Adipocyte (in vitro differentiated cells): ENCODE results near the gene CSMD2.

ENCODE experiments used
- DNase-seq: peaks from one replicate; pipeline ENCODE4 v3.0.0-alpha.2; 2015; ENCODE audit warnings: low read depth
- H3K27me3 ChIP-seq: replicated peaks from 2 replicates; pipeline ENCODE4 v1.7.0; 2013; ENCODE audit warnings: mild to moderate bottlenecking, low read length, moderate library complexity; ENCODE audit not compliant: control insufficient read depth, insufficient read depth
- H3K36me3 ChIP-seq: 2 replicates; pipeline ENCODE4 v1.7.0; 2013; ENCODE audit warnings: low read length, mild to moderate bottlenecking, moderate library complexity; ENCODE audit not compliant: control insufficient read depth, insufficient read depth, severe bottlenecking
- H3K4me1 ChIP-seq: 2 replicates; pipeline ENCODE4 v1.7.0; 2013; ENCODE audit warnings: mild to moderate bottlenecking, low read length, moderate library complexity; ENCODE audit not compliant: control insufficient read depth, insufficient read depth
- H3K4me3 ChIP-seq: 2 replicates; pipeline ENCODE4 v1.7.0; 2013; ENCODE audit warnings: mild to moderate bottlenecking, low read length, moderate library complexity
- H3K9ac ChIP-seq: 2 replicates; pipeline ENCODE4 v1.7.0; 2013; ENCODE audit warnings: mild to moderate bottlenecking, low read length, moderate library complexity
- H3K9me3 ChIP-seq: 2 replicates; pipeline ENCODE4 v1.7.0; 2013; ENCODE audit warnings: mild to moderate bottlenecking, low read length, moderate library complexity; ENCODE audit not compliant: control insufficient read depth

CSMD2 gene

DNA sequence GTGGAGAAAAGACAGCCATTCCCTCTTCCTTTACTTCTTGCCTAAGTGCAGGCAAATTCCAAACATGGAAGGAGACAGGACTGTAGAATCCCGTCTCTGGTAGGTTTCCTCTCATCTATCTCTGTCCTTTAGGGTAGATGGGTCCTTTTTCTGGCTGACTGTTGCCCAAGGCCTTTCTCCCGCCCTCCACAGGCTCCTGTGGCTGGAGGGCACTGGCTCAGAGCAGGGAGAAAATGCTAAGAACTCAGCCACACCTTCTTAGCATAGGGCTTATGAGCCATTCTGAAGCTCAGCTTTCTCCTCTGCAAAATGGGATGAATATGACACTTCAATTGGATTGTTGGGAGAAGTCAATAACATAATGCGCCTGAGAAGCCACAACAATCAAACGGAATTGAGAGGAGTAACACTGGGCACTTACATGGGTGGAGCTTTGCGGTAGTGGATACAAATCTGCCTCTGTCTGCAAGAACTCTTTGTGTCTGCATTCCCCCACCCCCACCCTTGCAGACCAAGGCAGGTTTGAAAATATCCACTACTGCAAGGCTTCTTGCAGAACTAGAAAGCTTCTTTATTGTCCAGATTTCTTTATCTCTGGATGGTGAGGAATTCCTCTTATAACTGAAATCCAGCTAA is 94.7 kb downstream of the CSMD2 start:
- Histone ChIP-seq H3K4me1 (peaks cover 14% of the 10 kb centered on the region), H3K36me3 (no peaks in the 10 kb centered on the region), H3K9ac (no peak overlapping the region), H3K4me3 (no peak overlapping the region), H3K27me3 (no peaks in the 10 kb centered on the region), H3K9me3 (no peaks in the 10 kb centered on the region)
- no peak for DNase-seq

DNA sequence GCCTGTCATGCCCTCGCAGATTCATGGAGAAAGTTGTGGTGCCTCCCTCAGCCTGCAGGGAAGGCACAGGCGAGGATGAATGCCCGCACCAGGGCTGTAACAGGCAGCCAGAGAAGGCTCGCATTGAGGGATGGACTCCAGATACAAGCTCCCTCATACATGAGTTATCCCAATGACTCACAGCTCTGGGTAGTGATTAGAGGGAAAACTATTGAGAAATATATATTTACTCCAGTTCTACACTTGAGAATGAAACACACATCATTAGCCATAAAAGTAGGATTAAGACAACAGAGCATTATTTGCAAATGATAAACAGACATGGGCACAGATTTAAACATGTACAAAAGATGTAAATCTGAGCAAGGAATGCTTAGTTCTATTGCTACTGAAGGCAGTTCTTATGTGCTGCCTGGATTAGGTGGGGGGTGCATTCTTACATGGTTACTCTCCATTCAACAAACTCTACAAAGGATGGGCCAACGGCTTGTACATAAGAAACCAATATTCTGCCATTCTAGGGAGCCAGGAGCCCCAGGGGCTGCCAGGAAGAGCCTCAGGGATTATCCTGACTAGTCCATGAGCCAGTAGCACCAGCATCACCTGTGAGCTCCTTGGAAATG is 97.9 kb downstream of the CSMD2 start:
- Histone ChIP-seq H3K36me3 (no peaks in the 10 kb centered on the region), H3K4me1 (peaks cover 14% of the 10 kb centered on the region)
- peak; percentile 68 for DNase-seq

DNA sequence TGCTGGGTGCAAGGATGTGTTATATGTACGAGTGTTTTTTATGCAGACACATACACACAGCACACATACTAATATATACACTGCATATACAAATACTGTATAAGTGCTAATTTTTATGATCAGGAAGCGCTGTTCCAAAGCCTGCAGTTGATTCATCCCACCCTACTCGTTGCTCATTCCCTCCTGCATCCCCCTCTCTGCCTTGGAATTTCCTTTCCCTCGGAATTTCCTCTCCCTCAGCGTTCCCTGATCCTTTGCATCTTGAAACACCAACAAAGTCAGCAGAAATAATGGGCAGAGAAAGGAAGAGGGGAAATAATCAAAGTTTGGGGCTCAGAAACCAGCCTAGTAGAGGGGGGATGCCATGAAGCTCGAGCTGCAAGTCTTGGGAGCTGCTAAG is 98.9 kb downstream of the CSMD2 start:
- Histone ChIP-seq H3K36me3 (no peaks in the 10 kb centered on the region), H3K27me3 (no peaks in the 10 kb centered on the region), H3K4me1 (peaks cover 21% of the 10 kb centered on the region), H3K9me3 (no peaks in the 10 kb centered on the region), H3K9ac (no peak overlapping the region), H3K4me3 (no peak overlapping the region)
- DNase-seq, result no peak

More for the DNA sequence above, 97.9 kb downstream of the CSMD2 start:
- Histone ChIP-seq H3K4me3 (no peak overlapping the region), H3K9me3 (no peaks in the 10 kb centered on the region), H3K27me3 (no peaks in the 10 kb centered on the region), H3K9ac (no peak overlapping the region)

DNA sequence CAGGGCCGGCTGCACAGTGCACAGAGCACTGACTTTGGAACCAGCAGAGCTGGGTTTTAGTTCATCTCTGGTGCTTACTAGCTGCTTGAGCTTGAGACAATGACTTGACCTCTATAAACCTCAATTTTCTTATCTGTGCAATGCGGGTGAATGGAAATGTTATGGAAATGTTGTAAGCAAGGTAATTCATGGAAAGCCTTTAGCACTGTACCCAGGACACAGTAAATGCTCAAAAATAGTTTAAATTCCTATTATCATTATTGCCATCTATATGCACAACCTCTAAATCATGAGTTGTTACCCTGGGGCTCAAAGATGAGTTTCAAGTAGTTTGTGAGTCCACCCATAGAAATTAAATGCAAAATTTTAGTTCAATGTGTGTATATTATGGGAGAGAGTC is 99.5 kb downstream of the CSMD2 start:
- no peak for DNase-seq
- H3K4me3 ChIP-seq, result no peak overlapping the region
- H3K27me3 ChIP-seq, result no peaks in the 10 kb centered on the region
- peaks cover 28% of the 10 kb centered on the region for H3K4me1 ChIP-seq
- H3K9ac ChIP-seq, result no peak overlapping the region
- no peaks in the 10 kb centered on the region for H3K9me3 ChIP-seq
- no peaks in the 10 kb centered on the region for H3K36me3 ChIP-seq

DNA sequence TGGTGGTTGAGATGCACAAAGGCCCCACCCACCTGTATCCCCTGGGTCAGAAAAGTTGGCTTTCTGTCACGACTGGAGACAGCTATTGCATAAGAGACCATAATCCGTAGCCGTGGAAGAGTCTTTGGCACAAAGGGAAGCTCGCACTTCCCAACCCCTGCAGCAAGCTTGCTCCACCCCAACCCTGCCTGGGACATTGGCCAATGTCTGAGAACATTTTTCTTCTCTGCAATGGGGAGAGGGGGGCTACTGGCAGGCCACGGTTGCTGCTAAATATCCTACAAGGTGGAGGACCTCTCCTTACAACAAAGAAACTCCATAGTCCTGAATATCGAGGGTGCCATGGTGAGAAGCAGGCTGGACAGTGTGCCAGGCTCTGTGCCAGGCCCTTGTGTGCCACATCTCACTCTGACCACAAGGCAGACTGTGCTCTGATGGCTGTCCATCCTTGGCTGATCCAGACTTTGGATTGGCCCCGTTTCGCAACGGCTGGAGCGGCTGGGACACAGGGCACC is 104.1 kb downstream of the CSMD2 start:
- no peaks in the 10 kb centered on the region for H3K9me3 ChIP-seq
- no peaks in the 10 kb centered on the region for H3K36me3 ChIP-seq
- H3K27me3 ChIP-seq, result no peaks in the 10 kb centered on the region
- peaks cover 27% of the 10 kb centered on the region for H3K4me1 ChIP-seq
- peak overlapping the region; percentile 5 for H3K4me3 ChIP-seq
- H3K9ac ChIP-seq, result peak overlapping the region; percentile 6
- peak; percentile 9 for DNase-seq

DNA sequence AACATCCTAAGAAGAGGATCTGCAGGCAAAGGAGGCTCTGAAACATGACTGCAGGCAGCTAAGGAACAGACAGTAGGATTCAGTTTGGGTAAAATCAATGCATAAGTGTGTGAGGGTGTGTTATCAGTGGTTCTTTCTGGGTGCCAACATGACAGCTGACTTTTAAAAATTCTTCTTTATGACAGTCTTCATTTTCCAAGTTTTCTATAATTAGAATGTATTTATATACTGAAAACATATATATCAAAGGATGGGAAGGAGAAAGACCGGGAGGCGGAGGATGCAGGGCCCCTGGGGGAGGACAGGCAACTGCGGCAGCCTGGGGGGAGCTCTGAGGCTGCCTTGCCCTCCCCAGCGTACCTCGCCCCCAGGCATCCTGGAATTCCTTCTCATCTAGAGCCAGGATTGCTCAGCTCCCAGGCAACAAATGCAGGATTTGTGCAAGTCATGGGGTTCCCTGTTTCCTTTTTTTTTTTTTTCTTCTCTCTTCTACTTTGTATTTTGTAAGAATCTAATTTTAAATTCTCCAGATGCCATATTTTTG is 104.8 kb downstream of the CSMD2 start:
- Histone ChIP-seq H3K9ac (peak overlapping the region; percentile 52), H3K9me3 (no peaks in the 10 kb centered on the region), H3K36me3 (no peaks in the 10 kb centered on the region), H3K4me3 (peak overlapping the region; percentile 5), H3K27me3 (no peaks in the 10 kb centered on the region), H3K4me1 (peaks cover 27% of the 10 kb centered on the region)
- DNase-seq, result no peak

DNA sequence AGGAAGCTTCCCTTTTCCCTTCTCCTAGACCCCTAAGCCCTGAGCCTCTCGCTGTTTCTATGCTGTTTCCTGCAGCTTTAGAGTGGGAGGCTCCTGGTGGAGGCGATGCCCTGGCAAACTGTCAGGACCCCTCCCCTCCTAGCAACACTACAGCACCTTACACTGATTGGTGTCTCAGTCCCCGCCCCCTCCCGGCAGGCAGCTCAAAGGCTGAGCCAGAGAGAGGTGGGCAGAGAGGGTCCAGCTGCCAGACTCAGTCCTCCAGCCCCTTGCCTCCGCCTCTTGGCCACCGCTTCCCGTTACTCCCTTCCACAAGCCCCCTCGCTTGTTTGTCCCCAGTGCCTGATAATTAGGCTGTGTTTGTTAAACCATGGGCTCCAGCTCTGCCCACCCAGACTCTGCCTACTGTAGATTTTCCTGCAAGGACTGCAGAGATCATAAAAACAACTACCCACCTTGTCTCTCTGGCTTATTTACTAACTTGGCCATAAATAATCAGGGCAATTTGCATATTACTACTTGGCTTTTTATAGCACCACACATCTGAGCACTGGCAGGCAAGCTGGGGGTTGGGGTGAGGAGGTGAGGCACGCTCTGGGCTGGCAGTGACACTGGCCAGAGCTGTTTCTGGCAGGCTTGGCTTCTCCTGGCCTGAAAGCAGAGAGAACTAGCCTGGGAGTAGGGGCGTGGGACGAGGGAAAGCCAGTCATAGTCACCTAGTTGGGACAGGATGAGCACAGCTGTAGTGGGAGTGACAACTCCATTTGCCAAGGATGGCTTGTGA is 107.5 kb downstream of the CSMD2 start:
- Histone ChIP-seq H3K4me1 (peaks cover 27% of the 10 kb centered on the region), H3K4me3 (no peak overlapping the region), H3K27me3 (no peaks in the 10 kb centered on the region), H3K9me3 (no peaks in the 10 kb centered on the region), H3K36me3 (no peaks in the 10 kb centered on the region), H3K9ac (no peak overlapping the region)
- no peak for DNase-seq

DNA sequence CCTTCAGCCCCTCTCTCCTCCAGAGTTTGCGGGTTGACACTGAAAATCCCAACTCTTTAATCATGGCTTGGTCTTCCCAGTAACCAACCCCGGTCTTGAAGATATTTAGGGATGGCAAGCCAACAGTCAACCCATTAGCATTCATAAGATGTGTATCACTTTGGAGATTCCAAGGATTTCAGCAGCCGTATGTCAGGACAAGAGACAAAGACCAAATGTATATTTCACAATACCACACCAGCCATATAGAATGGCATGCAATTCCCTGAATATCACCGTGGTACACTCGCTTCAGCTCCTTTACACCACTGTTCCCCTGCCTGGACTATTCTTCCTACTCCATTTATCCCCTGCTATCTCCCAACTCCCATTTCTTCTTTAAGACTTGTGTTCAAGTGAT is 109.2 kb downstream of the CSMD2 start:
- DNase-seq, result no peak
- Histone ChIP-seq H3K36me3 (no peaks in the 10 kb centered on the region), H3K4me3 (no peak overlapping the region)

DNA sequence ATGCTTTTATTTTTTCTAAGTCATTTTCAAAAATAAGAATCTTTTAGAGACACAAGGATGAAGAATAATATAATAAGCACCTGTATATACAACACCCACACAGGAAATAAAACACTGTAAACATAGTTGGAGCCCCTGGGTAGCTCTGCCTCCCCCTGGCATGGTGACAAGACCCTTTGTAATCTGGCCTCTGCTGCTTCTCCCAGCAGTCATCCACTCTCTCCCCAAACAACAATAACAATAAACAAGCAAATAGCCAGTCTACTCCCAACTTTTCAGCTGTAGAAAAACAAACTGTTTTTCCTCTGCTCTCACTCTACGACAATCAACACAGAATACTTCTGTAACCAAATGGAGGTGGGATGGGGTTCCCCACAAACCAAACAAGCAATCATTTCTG is 110.1 kb downstream of the CSMD2 start:
- peaks cover 8% of the 10 kb centered on the region for H3K4me1 ChIP-seq
- peaks cover 8% of the 10 kb centered on the region for H3K9me3 ChIP-seq
- DNase-seq, result no peak
- no peaks in the 10 kb centered on the region for H3K36me3 ChIP-seq
- no peak overlapping the region for H3K4me3 ChIP-seq
- H3K27me3 ChIP-seq, result no peaks in the 10 kb centered on the region
- no peak overlapping the region for H3K9ac ChIP-seq

More for the DNA sequence above, 109.2 kb downstream of the CSMD2 start:
- H3K9me3 ChIP-seq, result no peaks in the 10 kb centered on the region
- H3K27me3 ChIP-seq, result no peaks in the 10 kb centered on the region
- no peak overlapping the region for H3K9ac ChIP-seq
- peaks cover 17% of the 10 kb centered on the region for H3K4me1 ChIP-seq

DNA sequence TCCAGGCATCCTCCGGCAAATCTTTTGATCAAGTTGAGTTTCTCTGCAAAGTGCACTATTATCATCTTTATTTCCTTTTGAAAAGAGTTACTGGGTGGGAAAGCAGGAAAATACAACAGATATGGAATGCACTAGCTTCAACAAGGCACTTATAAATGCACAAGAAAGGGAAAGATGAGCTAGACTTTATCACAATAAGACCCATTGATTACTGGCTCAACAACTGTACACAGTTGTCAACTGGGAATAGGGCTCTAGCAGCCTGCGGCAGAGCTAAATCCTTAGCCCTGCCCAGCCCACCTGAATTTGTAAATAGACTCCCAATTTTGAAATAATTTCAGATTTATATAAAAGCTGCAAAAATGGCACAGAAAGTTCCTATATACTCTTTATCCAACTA is 111.4 kb downstream of the CSMD2 start:
- Histone ChIP-seq H3K36me3 (no peaks in the 10 kb centered on the region), H3K4me3 (no peak overlapping the region), H3K9ac (no peak overlapping the region), H3K27me3 (no peaks in the 10 kb centered on the region), H3K9me3 (peaks cover 9% of the 10 kb centered on the region), H3K4me1 (no peaks in the 10 kb centered on the region)
- DNase-seq, result no peak

DNA sequence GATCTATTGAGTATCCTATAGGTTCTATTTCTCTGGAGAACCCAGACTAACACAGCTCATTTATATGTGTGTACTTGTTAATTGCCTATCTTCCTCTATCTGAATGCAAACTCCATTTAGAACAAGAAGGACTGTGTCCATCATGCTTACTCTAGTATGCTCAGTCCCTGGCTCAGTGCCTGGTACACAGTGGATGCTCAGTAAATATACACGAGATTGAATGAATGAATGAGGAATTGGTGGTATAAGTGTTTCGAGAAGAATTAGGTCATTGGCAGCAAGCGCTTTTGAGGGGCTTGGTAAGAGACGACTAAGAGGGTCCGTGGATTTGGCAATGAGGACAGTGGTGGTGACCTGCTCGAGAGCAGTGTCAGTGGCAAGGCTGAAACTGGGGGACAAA is 112.5 kb downstream of the CSMD2 start:
- Histone ChIP-seq H3K4me1 (no peaks in the 10 kb centered on the region), H3K9me3 (peaks cover 9% of the 10 kb centered on the region), H3K36me3 (no peaks in the 10 kb centered on the region), H3K4me3 (no peak overlapping the region), H3K9ac (no peak overlapping the region), H3K27me3 (no peaks in the 10 kb centered on the region)
- DNase-seq, result no peak
